Measurements from ENCODE around the gene CHCHD3.

The CHCHD3 gene

DNA sequence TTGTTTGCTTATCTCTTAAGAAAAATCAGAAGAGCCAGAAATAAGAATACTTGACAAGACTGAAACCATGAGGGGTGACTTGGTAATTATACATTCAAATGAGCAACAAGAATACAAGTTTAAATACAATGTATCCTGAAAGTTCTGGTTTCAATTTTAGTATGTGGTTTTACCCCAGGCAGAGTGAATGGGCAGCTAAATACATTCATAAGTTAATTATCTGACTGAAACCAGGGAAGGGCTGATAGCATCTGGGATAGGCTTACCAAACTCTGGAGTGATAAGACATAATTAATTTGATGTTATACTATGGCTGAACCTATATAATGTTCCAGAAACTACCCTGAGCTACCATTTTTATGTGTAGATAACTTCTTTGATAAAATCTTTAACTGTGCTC is 253.4 kb downstream of the CHCHD3 start:
- TF ChIP-seq, protein P1, sequence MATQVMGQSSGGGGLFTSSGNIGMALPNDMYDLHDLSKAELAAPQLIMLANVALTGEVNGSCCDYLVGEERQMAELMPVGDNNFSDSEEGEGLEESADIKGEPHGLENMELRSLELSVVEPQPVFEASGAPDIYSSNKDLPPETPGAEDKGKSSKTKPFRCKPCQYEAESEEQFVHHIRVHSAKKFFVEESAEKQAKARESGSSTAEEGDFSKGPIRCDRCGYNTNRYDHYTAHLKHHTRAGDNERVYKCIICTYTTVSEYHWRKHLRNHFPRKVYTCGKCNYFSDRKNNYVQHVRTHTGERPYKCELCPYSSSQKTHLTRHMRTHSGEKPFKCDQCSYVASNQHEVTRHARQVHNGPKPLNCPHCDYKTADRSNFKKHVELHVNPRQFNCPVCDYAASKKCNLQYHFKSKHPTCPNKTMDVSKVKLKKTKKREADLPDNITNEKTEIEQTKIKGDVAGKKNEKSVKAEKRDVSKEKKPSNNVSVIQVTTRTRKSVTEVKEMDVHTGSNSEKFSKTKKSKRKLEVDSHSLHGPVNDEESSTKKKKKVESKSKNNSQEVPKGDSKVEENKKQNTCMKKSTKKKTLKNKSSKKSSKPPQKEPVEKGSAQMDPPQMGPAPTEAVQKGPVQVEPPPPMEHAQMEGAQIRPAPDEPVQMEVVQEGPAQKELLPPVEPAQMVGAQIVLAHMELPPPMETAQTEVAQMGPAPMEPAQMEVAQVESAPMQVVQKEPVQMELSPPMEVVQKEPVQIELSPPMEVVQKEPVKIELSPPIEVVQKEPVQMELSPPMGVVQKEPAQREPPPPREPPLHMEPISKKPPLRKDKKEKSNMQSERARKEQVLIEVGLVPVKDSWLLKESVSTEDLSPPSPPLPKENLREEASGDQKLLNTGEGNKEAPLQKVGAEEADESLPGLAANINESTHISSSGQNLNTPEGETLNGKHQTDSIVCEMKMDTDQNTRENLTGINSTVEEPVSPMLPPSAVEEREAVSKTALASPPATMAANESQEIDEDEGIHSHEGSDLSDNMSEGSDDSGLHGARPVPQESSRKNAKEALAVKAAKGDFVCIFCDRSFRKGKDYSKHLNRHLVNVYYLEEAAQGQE (IDR thresholded peaks at IDR 0.05; ENCODE audit: insufficient read depth in 1 of 2, low read depth in 2 of 2, low read length in 2 of 2): no peak
- TF ChIP-seq TAF1 (IDR thresholded peaks at IDR 0.05; ENCODE audit: borderline replicate concordance, insufficient read depth, low read length): no peak

GRCh38 chr7:132825932-132826835 is 255.7 kb downstream of the CHCHD3 start:
- TF ChIP-seq TAF1 (IDR thresholded peaks at IDR 0.05; ENCODE audit: borderline replicate concordance, insufficient read depth, low read length) (no peak), FOXP2 (optimal IDR thresholded peaks at IDR 0.05; ENCODE audit: borderline replicate concordance, extremely low read depth, extremely low read length, insufficient read depth) (no peak), SIN3A (IDR thresholded peaks at IDR 0.05; ENCODE audit: borderline replicate concordance, insufficient read depth, low read length) (no peak), POLR2AphosphoS5 (IDR thresholded peaks at IDR 0.05; ENCODE audit: low read depth, low read length) (no peak)
- TF ChIP-seq, protein P1 (IDR thresholded peaks at IDR 0.05; ENCODE audit: insufficient read depth in 1 of 2, low read depth in 2 of 2, low read length in 2 of 2): no peak

- TF ChIP-seq, protein P1 (IDR thresholded peaks at IDR 0.05; ENCODE audit: insufficient read depth in 1 of 2, low read depth in 2 of 2, low read length in 2 of 2): no peak
- TF ChIP-seq FOXP2 (optimal IDR thresholded peaks at IDR 0.05; ENCODE audit: borderline replicate concordance, extremely low read depth, extremely low read length, insufficient read depth) (no peak), POLR2AphosphoS5 (IDR thresholded peaks at IDR 0.05; ENCODE audit: low read depth, low read length) (no peak), SIN3A (IDR thresholded peaks at IDR 0.05; ENCODE audit: borderline replicate concordance, insufficient read depth, low read length) (no peak), TAF1 (IDR thresholded peaks at IDR 0.05; ENCODE audit: borderline replicate concordance, insufficient read depth, low read length) (no peak)
Observed at GRCh38 chr7:132825222-132825621, 256.7 kb downstream of the CHCHD3 start.

GRCh38 chr7:132819648-132820047 is 262.2 kb downstream of the CHCHD3 start:
- TF ChIP-seq POLR2AphosphoS5 (IDR thresholded peaks at IDR 0.05; ENCODE audit: low read depth, low read length): no peak
- TF ChIP-seq, protein P1 (IDR thresholded peaks at IDR 0.05; ENCODE audit: insufficient read depth in 1 of 2, low read depth in 2 of 2, low read length in 2 of 2): no peak
- TF ChIP-seq SIN3A (IDR thresholded peaks at IDR 0.05; ENCODE audit: borderline replicate concordance, insufficient read depth, low read length): no peak
- no peak for TF ChIP-seq TAF1 (IDR thresholded peaks at IDR 0.05; ENCODE audit: borderline replicate concordance, insufficient read depth, low read length)
- TF ChIP-seq FOXP2 (optimal IDR thresholded peaks at IDR 0.05; ENCODE audit: borderline replicate concordance, extremely low read depth, extremely low read length, insufficient read depth): no peak
